RWPE1 (cell line): ENCODE data around the gene IQGAP2.

Experiments used
- CTCF ChIA-PET: fragments of 350-600 bp; sonication (Branson Sonifier 250); formaldehyde crosslinking; extraction: SDS; loops from one replicate; lab custom pipeline; 2021; lab: Yijun Ruan, JAX
- POLR2A ChIA-PET: fragments of 400-600 bp; formaldehyde crosslinking; extraction: SDS; loops from one replicate; lab custom pipeline; 2020; ENCODE audit warnings: antibody characterized with exemption; ENCODE audit not compliant: low non-redundant PET; lab: Yijun Ruan, JAX
- DNase-seq: peaks from one replicate; pipeline ENCODE4 v3.0.0; 2012; ENCODE audit warnings: low spot score
- H3K27ac ChIP-seq: fragments of 450-650 bp; 2 replicates; pipeline ENCODE4 v1.5.1; 2017
- TF ChIP-seq, protein P1 (sequence below): fragments of 450-650 bp; conservative IDR thresholded peaks from 2 replicates; pipeline ENCODE4 v1.5.1; 2017; ENCODE audit warnings: low read depth, mild to moderate bottlenecking

The IQGAP2 gene

DNA sequence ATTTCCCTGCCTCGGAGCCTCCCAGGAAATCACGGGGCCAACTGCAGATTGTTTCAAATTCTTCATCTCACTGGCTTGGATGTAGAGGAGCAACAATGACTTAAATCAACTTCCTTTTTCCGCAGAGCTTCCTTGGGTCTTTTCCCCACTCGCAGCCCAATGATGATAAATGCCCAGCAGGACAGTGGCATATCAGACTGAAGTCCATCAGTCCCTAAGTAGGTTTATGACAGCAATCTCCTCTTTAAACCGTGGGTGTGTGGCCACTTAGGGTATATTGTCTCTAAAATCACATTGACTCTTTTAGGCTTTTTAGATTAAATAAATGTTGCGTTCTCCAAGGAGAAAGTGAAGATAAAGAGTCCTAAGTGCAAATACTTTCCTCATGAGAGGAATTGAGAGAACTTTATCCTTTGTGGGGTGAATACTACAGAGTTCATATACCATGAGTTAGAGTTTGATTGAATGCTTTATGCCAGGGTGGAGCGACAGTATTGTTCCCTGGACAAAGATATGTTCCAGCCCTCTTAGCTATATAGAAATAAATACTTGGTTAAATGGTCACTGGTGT lies 59.1 kb downstream of the IQGAP2 start:
- no peak for DNase-seq
- ChIA-PET CTCF (no interaction called here), POLR2A (no interaction called here)
- TF ChIP-seq, protein P1, sequence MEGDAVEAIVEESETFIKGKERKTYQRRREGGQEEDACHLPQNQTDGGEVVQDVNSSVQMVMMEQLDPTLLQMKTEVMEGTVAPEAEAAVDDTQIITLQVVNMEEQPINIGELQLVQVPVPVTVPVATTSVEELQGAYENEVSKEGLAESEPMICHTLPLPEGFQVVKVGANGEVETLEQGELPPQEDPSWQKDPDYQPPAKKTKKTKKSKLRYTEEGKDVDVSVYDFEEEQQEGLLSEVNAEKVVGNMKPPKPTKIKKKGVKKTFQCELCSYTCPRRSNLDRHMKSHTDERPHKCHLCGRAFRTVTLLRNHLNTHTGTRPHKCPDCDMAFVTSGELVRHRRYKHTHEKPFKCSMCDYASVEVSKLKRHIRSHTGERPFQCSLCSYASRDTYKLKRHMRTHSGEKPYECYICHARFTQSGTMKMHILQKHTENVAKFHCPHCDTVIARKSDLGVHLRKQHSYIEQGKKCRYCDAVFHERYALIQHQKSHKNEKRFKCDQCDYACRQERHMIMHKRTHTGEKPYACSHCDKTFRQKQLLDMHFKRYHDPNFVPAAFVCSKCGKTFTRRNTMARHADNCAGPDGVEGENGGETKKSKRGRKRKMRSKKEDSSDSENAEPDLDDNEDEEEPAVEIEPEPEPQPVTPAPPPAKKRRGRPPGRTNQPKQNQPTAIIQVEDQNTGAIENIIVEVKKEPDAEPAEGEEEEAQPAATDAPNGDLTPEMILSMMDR = no peak
- no peak overlapping the region for H3K27ac ChIP-seq

DNA sequence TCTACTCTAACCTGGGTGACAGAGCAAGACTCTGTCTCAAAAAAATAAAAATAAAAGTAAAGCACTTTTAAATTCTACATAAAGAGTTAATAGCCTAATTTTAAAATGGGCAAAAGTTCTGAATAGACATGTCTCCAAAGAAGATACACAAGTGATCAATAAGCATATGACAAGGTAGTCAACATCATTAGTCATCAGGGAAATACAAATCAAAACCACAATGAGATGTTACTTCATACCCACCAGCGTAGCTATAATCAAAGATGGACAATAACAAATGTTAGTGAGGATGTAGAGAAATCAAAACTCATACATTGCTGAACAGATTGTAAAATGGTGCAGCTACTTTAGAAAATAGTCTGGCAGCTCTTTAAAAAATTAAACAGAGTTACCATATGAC lies 64.1 kb downstream of the IQGAP2 start:
- ChIA-PET POLR2A (no interaction called here), CTCF (interaction anchor here (0.7 kb wide), 2 partner anchors 256 to 920 kb away, joined by 3 to 4 read pairs; no protein-coding TSS in a partner anchor)
- no peak overlapping the region for H3K27ac ChIP-seq
- no peak for DNase-seq
- TF ChIP-seq, protein P1 = no peak

DNA sequence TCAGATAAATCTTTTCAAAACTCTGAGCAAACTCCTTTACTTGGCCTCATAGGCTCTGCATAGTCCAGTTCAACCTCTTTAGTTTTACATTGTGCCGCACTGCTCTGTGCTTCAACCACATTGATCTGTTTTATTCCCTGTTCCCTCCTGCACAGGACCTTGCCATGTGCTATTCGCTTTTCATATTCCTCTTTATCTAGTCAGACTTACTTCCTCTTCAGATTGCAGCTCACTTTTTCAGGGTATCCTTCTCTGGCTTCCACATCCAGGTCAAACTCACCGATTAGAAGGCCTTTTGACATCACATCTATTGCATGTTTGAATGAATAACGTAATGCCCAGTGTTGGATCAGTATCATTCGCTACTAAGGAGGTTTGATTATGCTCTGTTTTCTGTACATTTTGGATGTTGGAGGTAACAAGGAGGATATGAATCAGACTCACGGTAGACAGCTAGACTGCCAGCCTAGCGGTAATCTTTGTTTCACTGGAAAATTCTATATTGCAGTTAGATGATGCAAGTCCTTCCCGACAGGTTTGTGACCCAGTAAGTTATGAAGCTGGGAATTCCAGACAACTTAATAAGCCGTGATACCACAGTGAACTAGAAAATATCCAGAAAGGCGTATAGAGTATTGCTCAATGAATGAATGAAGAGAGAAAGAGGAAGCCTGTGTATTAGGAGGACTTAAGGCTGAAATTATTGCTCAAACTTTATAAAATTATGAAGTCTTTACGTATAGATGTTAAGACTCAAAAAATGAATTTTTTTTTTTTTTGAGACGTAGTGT lies 65.7 kb downstream of the IQGAP2 start:
- ChIA-PET POLR2A (no interaction called here), CTCF (no interaction called here)
- no peak overlapping the region for H3K27ac ChIP-seq
- DNase-seq = no peak
- TF ChIP-seq, protein P1 = no peak

DNA sequence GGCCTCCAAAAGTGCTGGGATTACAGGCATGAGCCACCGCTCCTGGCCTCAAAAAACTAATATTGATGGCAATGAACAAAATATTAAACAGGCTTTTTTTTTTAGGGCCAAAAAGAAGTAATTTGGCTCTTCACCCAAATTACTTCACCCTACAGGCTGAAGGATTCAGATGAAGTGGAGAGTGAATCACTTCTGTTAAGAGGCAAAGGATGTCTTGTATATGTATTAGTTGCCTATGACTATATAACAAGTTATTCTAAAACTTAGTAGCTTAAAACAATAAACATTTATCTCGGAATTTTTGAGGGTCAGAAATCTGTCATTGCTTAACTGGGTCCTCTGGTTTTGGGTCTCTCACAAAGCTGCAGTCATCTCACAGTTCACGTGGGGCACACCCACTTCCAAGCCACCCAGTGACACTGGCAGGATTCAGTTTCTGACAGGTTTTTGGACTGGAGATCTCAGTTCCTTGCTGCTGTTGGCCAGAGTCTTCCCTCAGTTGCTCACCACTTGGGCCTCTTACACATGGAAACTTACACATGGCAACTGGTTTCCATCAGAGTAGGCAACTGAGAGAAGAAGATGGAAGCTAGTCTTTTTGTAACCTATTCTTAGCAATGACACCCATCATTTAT lies 66.7 kb downstream of the IQGAP2 start:
- H3K27ac ChIP-seq = no peak overlapping the region
- TF ChIP-seq, protein P1 = no peak
- POLR2A ChIA-PET = no interaction called here
- CTCF ChIA-PET = interaction anchor here (1.0 kb wide), 1 partner anchor 66 kb away, joined by 3 read pairs; no protein-coding TSS in a partner anchor
- DNase-seq = no peak

DNA sequence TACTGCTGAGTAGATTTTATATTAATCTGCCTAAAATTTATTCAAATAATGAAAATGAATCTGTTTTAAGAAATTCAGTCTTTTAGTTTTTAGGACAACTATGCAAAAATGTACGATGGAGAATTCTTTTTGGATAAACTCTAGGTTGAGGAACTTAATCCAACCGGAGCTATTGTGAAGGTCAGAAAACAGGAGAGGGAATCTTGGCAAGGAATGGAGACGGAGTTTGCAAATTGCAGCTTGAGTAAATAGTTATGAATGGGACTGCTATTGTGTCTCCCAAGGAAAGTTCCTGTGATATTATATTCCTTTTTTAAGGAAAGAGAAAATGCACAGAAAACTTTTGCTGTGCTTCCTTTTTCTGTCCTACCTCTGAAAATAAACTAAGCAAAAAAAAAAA lies 67.9 kb downstream of the IQGAP2 start:
- no peak for DNase-seq
- CTCF ChIA-PET = interaction anchor here (0.6 to 1.0 kb wide), 4 partner anchors 67 to 1605 kb away, joined by 3 read pairs; no protein-coding TSS in a partner anchor
- H3K27ac ChIP-seq = no peak overlapping the region
- TF ChIP-seq, protein P1 = no peak
- POLR2A ChIA-PET = no interaction called here

DNA sequence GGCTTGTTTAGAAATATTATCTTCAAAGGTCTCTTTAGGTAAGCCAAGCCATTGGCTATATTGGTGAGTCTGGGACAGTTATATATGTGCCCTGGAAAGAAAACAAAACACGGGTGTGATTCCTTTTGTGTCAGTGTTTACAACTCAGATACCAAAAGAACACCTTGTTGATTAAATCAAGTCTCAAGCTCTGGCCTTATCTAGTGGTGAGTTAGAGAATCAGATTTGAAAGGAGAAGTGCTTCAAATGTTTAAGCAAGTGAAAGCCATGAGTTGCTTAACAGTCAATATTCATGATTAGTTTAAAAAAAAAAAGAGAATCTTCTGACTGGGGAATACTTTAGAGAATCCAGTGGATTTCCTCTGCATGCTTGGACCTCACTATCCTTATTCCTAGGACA lies 68.3 kb downstream of the IQGAP2 start:
- TF ChIP-seq, protein P1 = no peak
- DNase-seq = no peak
- ChIA-PET CTCF (no interaction called here), POLR2A (no interaction called here)
- peak overlapping the region; percentile 96 for H3K27ac ChIP-seq
